Activated T-cell treated with anti-CD3 and anti-CD28 coated beads for 4 hours (primary cell): Measurements from ENCODE around the gene NRL.
A peak's percentile ranks its signal among the peaks of the same experiment; 100 is the strongest.

Experiments
- DNase-seq: peaks from one replicate; pipeline ENCODE4 v3.0.0-alpha.2; 2020

NRL gene

DNA sequence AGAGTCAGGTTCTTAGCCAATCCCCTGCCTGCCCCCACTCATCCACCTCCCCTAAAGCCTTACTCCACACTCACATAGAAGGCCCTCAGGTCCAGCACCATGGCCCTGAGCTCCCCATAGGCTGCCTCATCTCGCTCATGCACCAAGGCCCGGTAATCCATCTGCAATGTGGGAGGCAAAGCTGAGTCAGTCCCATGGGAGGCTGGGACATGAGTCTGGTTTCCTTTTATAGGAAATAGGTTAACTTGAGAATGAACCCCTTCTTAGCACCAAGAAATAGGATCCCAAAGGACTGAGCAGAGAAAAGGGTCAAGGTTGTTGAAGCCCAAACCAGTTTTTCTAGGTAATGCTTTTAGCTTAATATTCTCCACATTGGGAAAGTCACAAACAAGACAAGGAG lies 28.8 kb upstream of the NRL start:
- no peak for DNase-seq

DNA sequence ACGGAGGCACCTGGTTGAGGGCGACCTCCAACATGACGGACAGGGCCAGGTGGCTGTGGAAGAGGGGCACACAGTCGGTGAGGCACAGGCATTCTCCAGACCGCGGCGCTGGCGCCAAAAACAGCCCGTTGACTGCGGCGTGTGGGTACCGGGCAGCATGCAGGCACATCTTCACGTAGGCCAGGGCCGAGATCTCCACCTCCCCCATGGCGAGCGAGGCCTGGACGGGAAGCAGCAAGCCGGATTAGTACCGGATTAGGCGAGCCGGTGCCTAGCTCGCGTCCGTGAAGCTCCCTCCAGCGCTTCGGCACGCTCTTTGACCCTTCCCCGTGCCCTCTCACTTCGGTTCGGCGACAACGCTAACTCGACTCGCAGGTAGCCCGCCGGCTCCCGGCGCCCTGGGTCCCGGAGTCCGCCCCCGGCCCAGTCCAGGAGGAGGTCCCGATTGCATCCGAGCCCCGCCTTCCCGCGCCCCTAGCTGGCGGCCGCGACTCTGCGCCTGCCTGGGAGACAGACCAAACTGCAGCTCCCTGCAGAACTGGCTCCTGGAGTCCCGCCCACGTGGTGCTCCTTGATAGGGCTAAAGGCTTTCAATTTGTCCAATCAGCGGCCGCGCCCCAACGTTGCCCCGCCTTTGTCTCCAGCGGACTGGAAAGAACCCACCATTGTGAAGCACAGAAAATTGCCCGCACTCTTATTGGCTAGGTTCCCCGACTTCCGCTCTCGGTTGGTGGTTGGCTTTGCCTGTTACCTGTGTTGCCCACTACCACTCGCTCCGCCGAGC lies 26.5 kb upstream of the NRL start, which contains the start of gene EMC9:
Gene EMC9, minus strand, starts transcription at position 495 of the 784 bp plus-strand sequence. Its CDS starts 287 bp downstream, at position 208.
- DNase-seq: peak; percentile 99

DNA sequence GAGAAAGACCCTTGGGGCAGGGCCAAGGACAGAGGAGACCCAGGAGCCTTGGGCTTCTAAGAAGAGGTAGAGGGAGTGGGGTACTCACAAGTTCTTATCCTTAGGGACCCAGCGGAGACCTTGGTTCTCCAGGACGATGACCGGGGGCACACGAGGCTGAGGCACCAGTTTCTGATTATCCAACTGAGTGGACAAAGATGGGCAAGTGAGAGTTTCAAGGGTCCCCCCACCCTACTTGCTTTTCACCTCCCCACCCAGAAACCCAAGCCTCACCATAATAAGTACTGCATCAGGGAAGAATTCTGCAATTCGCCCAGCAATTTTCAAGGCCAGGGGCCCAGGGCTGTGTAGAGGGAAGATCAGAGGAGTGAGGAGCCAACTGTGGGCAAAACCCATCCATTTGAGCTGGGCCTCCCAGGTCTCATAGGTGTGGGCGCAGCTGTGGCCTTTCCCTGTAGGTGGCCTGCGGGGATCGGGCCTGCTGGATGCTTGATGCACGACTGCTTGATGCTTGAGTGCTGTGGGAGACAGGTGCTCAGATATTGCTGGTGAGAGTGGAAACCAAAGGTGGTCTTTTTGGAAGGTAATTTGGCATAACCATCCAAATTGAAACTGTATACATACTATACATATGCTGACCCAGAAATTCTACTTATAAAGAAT lies 24.7 kb upstream of the NRL start:
- no peak for DNase-seq

DNA sequence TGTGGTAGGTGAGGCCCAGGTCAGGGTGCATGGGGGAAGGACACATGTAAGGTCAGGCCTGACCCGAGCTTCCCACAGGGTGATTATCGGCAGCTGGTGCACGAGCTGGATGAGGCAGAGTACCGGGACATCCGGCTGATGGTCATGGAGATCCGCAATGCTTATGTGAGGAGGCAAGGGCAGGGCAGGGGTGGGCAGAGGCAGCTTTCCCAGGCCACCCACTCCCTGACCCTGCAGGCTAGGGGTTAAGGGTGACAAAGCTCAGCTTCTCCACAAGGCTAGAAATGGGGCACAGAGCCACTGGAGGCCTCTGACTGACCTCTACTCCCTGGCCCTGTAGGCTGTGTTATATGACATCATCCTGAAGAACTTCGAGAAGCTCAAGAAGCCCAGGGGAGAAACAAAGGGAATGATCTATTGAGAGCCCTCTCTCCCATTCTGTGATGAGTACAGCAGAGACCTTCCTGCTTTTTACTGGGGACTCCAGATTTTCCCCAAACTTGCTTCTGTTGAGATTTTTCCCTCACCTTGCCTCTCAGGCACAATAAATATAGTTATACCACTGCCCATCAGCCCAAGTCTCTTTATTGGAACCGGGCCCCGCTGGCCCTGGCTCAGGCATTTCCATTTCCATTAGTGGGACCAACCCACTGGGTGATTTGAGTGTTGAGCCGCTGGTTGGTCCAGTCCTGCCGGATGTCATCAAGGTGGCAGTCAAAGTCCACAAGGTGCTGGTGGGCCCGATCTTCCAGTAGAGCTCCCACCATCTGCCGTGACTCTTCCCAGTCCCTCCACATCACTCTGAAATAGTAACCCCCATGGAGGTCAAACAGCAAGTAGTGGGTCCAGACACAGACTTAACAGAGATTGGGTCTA lies 23.9 kb upstream of the NRL start:
- no peak for DNase-seq

DNA sequence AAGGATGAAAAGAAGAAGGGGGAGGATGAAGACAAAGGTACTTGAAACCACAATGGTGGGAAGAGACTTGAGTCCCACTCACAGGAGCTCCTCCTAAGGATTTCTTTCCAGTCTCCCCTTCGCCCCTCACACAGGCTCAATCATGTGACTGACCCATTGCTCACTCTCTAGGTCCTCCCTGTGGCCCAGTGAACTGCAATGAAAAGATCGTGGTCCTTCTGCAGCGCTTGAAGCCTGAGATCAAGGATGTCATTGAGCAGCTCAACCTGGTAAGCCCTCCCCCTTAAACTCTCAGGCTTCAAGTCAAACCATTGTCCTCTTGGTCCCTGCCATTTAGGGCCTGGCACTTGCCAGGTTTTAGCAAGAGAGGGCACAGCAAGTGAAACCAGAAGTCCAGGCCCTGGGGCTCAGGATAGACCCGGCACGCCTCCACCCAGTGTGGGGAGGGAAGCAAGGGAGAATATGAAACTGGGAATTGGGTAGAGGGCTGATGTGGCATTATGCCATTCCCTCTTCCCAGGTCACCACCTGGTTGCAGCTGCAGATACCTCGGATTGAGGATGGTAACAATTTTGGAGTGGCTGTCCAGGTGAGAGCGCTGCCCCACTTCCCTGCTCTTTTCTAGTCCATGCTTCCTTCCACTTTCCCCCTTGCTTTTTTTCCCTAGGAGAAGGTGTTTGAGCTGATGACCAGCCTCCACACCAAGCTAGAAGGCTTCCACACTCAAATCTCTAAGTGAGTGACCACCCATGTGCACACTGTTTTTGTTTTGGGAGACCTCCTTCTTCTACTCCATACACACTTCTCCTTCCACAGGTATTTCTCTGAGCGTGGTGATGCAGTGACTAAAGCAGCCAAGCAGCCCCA lies 23.0 kb upstream of the NRL start:
- DNase-seq: no peak

DNA sequence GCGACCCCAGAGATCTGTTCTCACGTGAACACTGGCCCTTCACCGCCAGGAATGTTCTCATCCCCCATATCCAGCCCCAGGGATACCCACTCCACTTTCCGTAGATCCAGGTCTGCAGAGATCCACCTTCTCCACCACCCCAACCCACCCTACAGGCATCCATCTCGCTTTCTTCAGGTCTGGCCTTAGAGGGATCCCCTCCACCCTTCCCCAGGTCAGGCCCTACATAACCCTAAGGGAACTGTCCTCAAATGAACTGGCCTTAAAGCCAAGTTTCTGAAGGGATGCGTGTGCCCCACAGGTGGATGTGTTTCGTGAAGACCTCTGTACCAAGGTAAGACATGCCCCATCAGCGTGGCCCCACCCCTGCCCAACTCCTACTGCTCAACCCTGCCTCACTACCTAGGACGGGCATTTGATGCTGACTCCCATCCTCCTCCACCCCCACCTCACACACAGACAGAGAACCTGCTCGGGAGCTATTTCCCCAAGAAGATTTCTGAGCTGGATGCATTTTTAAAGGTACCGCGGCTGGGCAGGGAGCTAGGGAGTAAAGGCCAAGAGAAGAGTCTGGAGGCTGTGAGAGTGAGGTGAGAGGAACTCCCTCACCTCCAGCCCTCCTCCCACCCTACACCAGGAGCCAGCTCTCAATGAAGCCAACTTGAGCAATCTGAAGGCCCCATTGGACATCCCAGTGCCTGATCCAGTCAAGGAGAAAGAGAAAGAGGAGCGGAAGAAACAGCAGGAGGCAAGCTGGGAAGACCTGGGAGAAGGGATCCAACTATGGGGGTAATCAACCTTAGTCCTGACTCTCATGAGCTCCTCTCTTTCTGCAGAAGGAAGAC lies 22.2 kb upstream of the NRL start:
- no peak for DNase-seq

DNA sequence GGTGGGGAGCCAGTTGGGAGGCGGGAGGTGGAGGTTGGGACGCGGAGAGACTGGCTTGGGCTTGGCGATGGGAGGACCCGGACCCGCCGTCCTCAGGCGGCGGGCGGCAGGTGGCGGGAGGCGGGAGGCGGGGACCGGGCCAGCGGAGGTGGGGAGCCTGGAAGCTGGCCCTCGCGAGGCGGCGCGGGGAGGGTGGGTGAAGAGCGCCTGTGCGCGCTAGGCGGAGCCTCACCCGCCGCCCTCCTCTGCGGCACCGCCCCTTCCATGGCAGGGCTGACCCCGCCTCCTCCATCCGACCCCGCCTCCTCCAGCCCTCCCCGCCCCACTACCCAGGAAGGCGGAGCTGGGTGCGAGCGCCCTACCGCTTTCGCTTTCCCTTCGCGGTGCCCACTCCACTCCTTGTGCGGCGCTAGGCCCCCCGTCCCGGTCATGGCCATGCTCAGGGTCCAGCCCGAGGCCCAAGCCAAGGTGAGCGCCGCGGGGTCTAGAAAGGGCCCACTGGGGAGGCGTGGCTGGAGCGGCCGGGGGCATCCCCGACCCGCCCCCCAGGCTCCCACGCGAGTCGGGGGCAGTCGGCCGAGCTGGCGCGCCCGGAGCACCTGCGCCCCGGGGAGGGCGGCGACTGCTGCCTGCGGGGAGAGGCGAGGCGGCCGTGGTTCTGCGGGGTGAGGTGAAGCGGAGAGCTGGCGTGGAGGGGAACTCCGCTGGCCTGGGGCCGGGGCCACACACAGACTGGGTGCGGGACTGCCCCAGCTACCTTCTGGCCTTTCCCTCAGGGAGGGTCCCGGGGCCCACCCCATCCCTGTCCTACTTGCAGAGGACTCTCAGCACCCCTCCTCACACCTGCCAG lies 21.3 kb upstream of the NRL start, which contains the start of gene PSME1:
Gene PSME1, plus strand, starts transcription at position 361 of the 850 bp plus-strand sequence. Its CDS starts 69 bp downstream, at position 430.
- DNase-seq: peak; percentile 95

DNA sequence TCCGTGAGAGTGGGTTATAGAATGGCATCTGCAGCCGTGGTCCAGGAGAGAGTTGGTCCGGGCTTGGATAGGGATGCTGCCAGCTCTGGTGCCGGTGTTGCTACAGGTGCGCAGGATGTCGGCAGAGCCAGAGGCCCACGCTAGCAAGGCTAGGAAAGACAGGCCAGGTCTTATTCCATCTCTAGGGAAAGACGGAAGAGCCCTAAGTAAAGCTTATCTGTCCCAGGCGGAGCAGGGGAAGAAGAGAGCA lies 20.8 kb upstream of the NRL start:
- DNase-seq: no peak

DNA sequence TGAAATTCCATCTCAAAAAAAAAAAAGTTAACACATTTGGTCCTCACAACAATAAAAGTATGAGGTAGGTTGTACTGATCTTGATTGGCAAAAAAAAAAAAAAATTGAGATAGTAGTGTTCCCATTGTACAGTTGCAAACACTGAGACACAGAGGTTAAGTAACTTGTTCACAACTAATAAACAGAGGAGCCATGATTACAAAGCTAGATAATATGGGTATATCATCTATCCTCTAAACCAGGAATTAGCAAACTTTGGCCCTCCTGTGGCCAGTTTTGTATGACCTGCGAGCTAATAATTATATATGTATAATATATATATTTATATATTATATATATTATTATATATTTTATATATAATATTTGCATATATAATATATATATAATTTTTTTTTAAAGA lies 19.0 kb upstream of the NRL start:
- DNase-seq: no peak

DNA sequence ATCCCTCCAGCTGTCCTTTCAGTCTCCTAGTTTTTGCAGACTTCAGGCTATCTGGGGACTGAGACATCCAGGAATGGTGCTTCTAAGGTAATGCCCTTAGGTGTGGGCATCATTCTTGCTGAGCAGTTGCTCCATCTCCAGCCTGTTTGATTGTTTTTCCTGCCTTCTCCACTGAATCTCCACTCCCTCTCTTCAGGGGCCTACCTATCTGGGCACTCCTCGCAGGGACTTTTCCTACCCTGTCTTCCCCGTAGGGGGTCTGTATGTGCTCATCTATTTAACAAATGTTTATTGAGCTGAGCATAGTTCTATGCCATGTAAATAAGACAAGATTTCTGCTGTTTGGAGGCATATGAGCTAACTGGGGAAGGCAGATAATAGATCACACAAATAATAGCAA lies 18.2 kb upstream of the NRL start:
- DNase-seq: no peak

DNA sequence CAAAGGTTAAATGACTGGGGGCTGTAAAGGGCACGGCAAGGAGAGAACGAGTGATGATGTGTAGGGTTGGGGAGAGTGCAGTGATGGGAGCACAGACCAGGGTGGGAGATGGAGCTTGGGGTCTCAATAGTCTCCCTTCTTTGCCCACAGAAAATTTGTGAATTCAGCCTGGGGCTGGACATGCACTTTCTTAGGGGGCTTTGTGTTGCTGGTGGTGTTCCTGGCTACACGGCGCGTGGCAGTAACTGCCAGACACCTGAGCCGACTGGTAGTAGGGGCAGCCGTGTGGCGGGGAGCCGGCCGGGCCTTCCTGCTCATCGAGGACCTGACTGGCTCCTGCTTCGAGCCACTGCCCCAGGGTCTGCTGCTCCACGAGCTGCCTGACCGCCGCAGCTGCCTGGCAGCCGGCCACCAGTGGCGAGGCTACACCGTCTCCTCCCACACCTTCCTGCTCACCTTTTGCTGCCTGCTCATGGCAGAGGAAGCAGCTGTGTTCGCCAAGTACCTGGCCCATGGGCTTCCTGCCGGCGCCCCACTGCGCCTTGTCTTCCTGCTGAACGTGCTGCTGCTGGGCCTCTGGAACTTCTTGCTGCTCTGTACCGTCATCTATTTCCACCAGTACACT lies 17.4 kb upstream of the NRL start:
- DNase-seq: peak; percentile 12

DNA sequence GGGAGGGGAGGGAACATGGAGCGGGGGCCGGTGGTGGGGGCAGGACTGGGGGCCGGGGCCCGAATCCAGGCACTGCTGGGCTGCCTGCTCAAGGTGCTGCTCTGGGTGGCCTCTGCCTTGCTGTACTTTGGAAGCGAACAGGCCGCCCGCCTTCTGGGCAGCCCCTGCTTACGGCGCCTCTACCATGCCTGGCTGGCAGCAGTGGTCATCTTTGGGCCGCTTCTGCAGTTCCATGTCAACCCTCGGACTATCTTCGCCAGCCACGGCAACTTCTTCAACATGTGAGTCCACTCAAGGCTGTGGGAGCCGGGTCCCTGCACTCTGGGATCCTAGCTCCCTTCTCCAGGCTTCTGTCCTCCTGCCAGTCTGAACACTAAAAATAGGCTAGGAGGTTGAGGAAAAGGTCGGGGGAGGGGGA lies 16.8 kb upstream of the NRL start:
- DNase-seq: no peak

DNA sequence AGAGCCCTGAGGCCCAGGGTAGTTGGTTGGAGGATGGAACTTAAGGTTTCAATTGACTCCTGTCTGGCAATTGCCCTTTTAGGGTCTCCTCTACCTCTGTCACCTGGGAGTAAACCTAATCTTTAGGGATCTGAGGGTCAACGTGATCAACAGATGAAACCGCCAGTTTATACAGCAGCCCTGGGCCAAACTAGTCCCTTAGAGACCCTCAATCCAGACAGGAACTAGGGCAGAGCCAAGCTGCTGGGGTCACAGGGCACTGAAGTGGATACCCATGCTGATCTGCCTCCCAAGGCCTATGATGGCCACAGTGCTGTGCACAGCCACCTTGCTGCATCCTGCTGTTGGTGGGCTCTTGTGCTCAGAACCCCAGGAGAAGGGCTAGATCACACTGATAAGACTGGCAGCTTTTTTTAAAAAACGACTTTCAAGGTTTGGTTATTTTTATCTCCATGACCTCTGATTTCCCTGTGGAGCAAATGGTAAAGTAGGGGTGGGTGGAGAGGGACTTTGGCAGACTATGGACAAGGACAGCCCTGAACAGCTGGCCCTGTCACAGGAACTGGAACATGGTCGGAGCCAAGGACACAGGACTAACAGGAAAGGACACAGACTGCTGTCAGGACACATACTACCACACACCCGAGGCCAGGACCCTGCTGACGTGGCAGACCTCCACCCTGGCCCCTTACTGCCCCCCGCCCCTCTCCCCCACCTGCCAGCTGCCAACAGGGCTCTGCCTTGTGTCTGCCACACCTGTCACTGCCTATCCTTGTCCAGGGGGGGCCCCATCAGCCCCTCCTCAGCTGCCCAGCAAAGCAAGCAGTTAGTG lies 16.2 kb upstream of the NRL start:
- DNase-seq: no peak

DNA sequence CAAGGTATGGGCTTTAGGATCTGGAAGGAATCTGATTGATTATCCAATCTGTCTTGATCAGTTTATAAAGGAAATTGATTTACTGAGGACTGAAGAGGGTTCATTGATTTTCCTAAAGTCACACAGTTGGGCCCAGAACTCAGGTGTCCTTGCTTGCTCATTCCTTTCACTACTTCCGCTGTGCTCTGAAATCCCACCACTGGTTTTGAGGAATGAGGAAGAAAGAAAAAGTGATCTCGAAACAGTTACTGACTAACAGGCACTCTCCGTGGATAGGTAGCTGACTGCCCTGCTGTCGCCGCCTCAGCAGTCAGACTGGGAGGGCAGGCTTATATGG lies 15.6 kb upstream of the NRL start, which contains the start of gene FITM1:
Gene FITM1, plus strand, starts transcription at position 280 of the 337 bp plus-strand sequence. CDS start 905 bp downstream, outside the sequence.
- no peak for DNase-seq

DNA sequence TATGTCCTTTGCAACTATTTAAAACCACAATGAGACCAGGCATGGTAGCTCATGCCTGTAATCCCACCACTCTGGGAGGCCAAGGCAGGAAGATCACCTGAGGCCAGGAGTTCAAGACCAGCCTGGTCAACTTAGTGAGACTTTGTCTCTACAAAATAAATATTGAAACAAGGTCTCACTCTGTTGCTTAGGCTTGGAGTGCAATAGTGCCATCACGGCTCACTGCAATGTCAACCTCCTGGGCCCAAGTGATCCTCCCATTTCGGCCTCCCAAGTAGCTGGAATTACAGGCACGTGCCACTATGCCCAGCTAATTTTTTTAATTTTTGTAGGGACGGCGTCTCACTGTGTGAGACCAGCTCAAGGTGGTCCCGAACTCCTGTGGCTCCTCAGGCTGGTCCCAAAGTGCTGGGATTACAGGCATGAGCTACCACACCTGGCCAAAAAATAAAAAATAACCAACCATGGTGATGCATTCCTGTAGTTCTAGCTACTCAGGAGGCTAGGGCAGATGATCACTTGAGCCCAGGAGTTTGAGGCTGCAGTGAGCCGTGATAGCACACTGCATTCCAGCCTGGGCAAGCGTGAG lies 14.8 kb upstream of the NRL start:
- DNase-seq: no peak

DNA sequence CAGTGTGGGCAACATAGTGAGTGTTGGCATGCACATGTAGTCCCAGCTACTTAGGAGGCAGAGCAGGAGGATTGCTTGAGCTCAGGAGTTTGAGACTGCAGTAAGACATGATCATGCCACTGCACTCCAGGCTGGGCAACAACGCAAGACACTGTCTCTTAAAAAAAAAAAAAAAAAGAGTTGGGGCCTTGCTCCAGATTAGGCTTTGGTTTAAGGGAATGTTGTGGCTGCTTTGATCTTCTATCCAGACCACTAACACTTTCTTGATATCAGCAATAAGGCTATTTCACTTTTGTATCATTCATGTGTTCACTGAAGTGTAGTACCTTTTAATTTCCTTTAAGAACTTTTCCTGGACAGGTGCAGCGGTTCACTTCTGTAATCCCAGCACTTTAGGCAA lies 12.9 kb upstream of the NRL start:
- DNase-seq: no peak

DNA sequence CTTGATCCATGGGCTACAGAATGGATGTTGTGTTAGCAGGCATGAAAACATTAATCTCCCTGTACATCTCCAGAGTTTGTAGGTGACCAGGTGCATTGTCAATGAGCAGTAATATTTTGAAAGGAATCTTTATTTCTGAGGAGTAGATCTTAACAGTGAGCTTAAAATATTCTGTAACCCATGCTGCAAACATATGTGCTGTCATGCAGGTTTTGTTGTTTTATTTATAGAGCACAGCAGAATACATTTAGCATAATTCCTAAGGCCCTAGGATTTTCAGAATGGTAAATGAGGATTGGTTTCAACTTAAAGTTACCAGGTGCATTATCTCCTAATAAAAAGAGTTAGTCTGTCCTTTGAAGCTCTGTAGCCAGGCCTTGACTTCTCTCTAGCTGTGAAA lies 12.2 kb upstream of the NRL start:
- DNase-seq: no peak
